Bronchial epithelial cell (primary cell): ENCODE results near the gene FAM117A. TPM values are rescaled to one million over a fixed set of nuclear protein-coding genes. Genes with fewer than 3 reads are reported as not detected.

ENCODE experiments used
- DNase-seq: peaks from one replicate; pipeline ENCODE4 v3.0.0-alpha.2; 2010; ENCODE audit warnings: low read depth
- FAIRE-seq: peaks from 2 replicates; lab custom pipeline; 2011; peaks lifted over from hg19 to GRCh38; lab: Jason Lieb, UNC
- H3K27me3 ChIP-seq: 2 replicates; pipeline ENCODE4 v1.5.1; 2011; ENCODE audit warnings: low read length; ENCODE audit not compliant: control insufficient read depth, insufficient read depth
- H3K36me3 ChIP-seq: 2 replicates; pipeline ENCODE4 v1.5.1; 2011; ENCODE audit warnings: low read length; ENCODE audit not compliant: control insufficient read depth, insufficient read depth
- H3K4me3 ChIP-seq: 2 replicates; pipeline ENCODE4 v1.5.1; 2011; ENCODE audit warnings: mild to moderate bottlenecking, low read depth, low read length, control low read depth
- total RNA-seq: library from RNA; depleted of rRNA; stranded (reverse); fragments of >200 nt; gene quantifications from 2 replicates; pipeline ENCODE4 v1.2.1, GENCODE V29; 2014
- TF ChIP-seq, protein P1 (sequence below): IDR thresholded peaks from 2 replicates; pipeline ENCODE4 v1.5.1; 2011; ENCODE audit warnings: mild to moderate bottlenecking, moderate library complexity, low read length, control low read depth, inconsistent platforms; ENCODE audit not compliant: insufficient read depth, severe bottlenecking

Gene FAM117A
- total RNA-seq, 1 donor from 2014 or later: 0.53 TPM

DNA sequence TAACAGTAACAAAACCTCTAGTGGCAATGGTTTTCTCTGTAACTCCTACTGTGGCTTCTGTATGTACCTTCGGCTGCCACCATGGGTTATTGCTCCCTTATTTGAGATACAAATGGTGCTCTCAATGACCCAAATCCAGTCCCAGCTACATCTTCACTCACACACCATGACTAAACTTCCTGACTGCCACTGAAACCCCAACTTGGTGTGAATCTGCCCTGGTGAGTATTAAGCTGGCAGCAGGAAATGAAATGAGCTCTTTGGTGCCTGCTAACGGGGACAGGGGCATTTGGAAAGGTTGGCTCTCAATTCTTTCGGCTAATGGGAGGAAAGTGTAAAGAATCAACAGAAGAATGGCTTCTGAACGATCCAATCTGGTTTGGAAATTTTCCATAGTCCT is 48.7 kb downstream of the FAM117A start:
- H3K27me3 ChIP-seq: no peaks in the 10 kb centered on the region
- peaks cover 2% of the 10 kb centered on the region for H3K36me3 ChIP-seq
- TF ChIP-seq, protein P1, sequence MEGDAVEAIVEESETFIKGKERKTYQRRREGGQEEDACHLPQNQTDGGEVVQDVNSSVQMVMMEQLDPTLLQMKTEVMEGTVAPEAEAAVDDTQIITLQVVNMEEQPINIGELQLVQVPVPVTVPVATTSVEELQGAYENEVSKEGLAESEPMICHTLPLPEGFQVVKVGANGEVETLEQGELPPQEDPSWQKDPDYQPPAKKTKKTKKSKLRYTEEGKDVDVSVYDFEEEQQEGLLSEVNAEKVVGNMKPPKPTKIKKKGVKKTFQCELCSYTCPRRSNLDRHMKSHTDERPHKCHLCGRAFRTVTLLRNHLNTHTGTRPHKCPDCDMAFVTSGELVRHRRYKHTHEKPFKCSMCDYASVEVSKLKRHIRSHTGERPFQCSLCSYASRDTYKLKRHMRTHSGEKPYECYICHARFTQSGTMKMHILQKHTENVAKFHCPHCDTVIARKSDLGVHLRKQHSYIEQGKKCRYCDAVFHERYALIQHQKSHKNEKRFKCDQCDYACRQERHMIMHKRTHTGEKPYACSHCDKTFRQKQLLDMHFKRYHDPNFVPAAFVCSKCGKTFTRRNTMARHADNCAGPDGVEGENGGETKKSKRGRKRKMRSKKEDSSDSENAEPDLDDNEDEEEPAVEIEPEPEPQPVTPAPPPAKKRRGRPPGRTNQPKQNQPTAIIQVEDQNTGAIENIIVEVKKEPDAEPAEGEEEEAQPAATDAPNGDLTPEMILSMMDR: no peak
- FAIRE-seq (no peak), DNase-seq (no peak)
- H3K4me3 ChIP-seq: no peak overlapping the region

DNA sequence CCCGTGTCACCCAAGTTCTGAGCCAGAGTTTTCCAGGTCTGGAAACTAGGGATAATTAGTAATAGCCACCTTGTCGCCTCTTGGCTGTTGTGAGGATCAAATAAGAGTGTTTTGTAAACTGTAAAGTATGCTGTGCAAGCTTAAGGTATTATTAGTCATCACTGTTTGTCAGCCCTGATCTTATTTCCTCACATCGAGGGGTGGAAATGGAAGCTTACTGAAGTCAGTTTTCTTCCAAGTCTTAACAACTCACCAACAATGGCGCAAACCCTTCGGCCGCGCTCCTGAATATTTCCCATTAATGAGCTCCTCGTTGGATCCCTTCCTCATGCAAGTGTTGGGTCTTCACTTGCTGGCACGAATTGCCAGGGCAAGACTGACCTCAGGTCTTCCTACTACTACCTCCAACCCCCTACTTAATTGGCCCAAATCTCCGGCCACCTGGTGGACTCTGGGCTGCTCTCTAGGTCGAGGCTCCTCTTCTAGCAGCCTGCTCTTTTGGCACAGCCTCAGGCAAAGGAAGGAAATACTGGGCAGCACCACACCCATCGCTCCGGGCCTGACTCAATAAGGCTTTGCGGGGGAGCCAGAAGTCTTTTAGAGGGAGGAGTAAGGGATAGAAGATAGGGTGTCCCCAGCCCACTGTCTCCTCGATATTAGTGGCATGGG is 55.3 kb downstream of the FAM117A start:
- Histone ChIP-seq H3K27me3 (no peaks in the 10 kb centered on the region), H3K36me3 (peaks cover 9% of the 10 kb centered on the region), H3K4me3 (peak overlapping the region; percentile 20)
- peak; percentile 77 for DNase-seq
- TF ChIP-seq, protein P1: no peak
- FAIRE-seq: no peak

DNA sequence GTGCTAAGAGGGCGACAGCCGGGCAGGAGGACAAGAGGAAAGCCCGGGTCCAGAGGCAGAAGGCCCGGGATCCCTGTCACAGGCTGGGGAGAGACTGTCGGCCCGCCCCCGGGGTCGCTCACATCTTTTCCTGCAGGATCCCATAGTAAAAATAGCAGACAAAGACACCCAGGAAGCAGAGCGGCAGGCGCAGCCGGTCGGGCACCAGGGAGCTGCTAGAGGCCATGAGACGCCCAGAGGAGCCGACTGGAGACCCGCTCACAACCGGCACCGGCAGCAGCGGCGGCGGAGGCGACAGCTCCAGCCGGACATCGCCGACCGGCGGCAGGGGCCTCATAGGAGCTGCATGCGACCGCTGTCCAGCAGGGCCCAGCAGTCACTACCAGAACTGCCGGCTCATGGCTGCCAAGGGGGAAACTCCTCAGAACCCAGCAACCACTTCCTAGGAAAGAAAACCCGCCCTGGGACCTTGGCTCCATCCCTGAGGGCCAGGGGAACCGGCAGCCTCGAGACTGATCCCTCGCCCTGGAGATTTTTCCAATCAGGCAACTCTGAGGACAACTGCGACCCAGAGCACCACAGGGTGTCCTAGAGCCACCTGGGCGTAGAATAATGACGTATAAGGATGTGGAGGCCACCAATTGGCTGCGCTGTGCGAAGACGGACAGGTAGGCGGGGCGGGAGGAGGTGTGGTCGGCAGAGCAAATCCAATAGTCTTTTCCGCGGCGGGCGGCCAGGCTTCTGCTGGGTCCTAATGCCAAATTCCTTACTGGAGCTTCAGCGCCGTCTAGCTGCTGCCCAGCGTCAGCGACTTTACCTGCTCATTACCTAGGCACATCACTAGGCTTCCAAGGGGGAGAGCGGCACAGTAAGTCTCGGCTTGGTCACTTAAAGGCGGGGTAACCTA is 56.1 kb downstream of the FAM117A start, which contains the start of gene SLC35B1:
SLC35B1 (minus strand) TSS at position 357 of the 907 bp plus-strand sequence; CDS start at position 226, 131 bp downstream.
- H3K36me3 ChIP-seq: peaks cover 11% of the 10 kb centered on the region
- H3K27me3 ChIP-seq: no peaks in the 10 kb centered on the region
- FAIRE-seq (no peak), DNase-seq (peak; percentile 98)
- TF ChIP-seq, protein P1: peak; percentile 96
- peak within 1 kb of the TSS; percentile 71 for H3K4me3 ChIP-seq

DNA sequence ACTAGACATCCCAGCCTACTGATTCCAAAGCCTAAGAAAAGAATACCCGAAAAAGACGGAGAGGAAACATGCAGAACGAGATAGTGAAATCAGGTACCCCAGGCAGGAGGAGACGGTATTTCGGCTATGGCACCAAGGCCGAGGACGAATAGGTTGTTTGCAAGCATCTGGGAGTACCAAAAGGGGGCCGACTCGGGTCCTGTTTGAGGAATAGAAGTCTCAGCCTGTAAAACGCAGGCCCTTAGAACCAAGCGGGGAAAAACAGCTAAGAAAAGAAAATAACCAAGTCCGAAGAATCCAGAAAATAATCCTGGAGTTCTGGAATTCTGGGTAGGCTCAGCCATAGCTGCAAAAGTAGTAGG is 56.7 kb downstream of the FAM117A start:
- Histone ChIP-seq H3K27me3 (no peaks in the 10 kb centered on the region), H3K36me3 (peaks cover 13% of the 10 kb centered on the region), H3K4me3 (peak overlapping the region; percentile 71)
- FAIRE-seq (no peak), DNase-seq (no peak)
- TF ChIP-seq, protein P1: no peak

DNA sequence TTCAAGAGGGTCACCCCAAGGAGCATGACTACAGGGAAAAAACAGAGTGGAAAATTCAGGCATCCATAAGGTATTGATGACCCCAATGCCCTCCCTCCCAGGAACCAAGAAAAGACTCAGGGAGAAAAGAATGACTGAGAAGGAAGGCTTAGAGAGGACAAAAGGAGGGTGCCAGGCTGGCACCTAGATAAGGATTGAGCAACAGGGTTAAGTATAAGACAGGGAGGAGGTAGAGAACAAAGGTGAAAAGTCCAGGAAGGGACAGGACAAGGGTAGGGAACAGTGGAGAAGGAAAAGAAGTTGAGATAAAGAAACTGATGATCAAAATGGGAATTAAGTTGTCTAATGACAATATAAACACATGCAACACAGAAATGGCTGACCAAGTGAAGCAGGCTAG is 58.7 kb downstream of the FAM117A start:
- FAIRE-seq (no peak), DNase-seq (no peak)

More for the DNA sequence above, 58.7 kb downstream of the FAM117A start:
- TF ChIP-seq, protein P1: no peak
- H3K27me3 ChIP-seq: no peaks in the 10 kb centered on the region
- no peak overlapping the region for H3K4me3 ChIP-seq
- H3K36me3 ChIP-seq: peaks cover 16% of the 10 kb centered on the region
